Astrocyte (in vitro differentiated cells and primary cell): Measurements from ENCODE around the gene CORO2B.

Experiments used
- EZH2 ChIP-seq: IDR thresholded peaks from 2 replicates; pipeline ENCODE4 v1.6.1; 2012; ENCODE audit warnings: mild to moderate bottlenecking, low read length, inconsistent platforms; ENCODE audit not compliant: insufficient read depth
- TF ChIP-seq, protein P1 (sequence below): IDR thresholded peaks from 2 replicates; pipeline ENCODE4 v1.5.1; 2011; ENCODE audit warnings: low read depth, mild to moderate bottlenecking, inconsistent platforms, low read length, moderate library complexity; ENCODE audit not compliant: insufficient read depth

DNA sequence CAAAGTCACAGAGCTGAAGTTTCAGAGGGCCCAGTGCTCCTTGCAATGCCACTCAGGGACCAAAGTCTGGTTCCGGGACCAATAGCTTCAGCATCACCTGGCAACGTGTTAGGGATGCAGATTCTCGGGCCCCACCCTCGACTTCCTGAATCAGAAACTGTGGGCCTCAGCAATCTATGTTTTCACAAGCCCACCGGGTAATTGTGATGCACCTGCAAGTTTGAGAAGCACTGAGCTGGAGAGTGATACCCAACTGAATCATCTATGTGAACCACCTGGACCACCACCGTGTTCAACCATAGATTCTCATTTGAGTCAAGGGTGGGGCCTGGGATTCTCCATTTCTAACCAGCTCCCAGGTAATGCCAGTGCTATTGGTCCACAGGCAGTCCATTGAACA lies 55.7 kb downstream of the CORO2B start:
- TF ChIP-seq, protein P1, sequence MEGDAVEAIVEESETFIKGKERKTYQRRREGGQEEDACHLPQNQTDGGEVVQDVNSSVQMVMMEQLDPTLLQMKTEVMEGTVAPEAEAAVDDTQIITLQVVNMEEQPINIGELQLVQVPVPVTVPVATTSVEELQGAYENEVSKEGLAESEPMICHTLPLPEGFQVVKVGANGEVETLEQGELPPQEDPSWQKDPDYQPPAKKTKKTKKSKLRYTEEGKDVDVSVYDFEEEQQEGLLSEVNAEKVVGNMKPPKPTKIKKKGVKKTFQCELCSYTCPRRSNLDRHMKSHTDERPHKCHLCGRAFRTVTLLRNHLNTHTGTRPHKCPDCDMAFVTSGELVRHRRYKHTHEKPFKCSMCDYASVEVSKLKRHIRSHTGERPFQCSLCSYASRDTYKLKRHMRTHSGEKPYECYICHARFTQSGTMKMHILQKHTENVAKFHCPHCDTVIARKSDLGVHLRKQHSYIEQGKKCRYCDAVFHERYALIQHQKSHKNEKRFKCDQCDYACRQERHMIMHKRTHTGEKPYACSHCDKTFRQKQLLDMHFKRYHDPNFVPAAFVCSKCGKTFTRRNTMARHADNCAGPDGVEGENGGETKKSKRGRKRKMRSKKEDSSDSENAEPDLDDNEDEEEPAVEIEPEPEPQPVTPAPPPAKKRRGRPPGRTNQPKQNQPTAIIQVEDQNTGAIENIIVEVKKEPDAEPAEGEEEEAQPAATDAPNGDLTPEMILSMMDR = no peak
- TF ChIP-seq EZH2 = no peak
